ENCODE results near the gene PIEZO2.

PIEZO2 gene

GRCh38 chr18:10752382-10752781 lies 397.0 kb downstream of the PIEZO2 start:
- Histone ChIP-seq H3K9me2 (replicated peaks; ENCODE audit: control insufficient read depth, low read length) (no peaks in the 10 kb centered on the region), H3K4me3 (ENCODE audit: low read length) (no peak overlapping the region), H3K4me2 (ENCODE audit: low read length) (no peak overlapping the region), H3K27me3 (ENCODE audit: control insufficient read depth, low read length) (no peaks in the 10 kb centered on the region), H3K4me1 (ENCODE audit: control insufficient read depth, low read length) (no peaks in the 10 kb centered on the region), H3K79me2 (ENCODE audit: control insufficient read depth, low read length) (no peaks in the 10 kb centered on the region), H3K9me3 (ENCODE audit: control insufficient read depth, insufficient read depth, low read length) (no peaks in the 10 kb centered on the region), H3F3A (ENCODE audit: control insufficient read depth, insufficient read depth) (no peaks in the 10 kb centered on the region), H3K36me3 (ENCODE audit: control insufficient read depth, low read length) (no peaks in the 10 kb centered on the region), H3K27ac (ENCODE audit: low read depth, low read length) (no peak overlapping the region), H4K20me1 (ENCODE audit: control insufficient read depth, insufficient read depth, low read depth, low read length) (no peaks in the 10 kb centered on the region)
- TF ChIP-seq, protein P1, sequence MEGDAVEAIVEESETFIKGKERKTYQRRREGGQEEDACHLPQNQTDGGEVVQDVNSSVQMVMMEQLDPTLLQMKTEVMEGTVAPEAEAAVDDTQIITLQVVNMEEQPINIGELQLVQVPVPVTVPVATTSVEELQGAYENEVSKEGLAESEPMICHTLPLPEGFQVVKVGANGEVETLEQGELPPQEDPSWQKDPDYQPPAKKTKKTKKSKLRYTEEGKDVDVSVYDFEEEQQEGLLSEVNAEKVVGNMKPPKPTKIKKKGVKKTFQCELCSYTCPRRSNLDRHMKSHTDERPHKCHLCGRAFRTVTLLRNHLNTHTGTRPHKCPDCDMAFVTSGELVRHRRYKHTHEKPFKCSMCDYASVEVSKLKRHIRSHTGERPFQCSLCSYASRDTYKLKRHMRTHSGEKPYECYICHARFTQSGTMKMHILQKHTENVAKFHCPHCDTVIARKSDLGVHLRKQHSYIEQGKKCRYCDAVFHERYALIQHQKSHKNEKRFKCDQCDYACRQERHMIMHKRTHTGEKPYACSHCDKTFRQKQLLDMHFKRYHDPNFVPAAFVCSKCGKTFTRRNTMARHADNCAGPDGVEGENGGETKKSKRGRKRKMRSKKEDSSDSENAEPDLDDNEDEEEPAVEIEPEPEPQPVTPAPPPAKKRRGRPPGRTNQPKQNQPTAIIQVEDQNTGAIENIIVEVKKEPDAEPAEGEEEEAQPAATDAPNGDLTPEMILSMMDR (IDR thresholded peaks at IDR 0.05; ENCODE audit: low read depth, low read length, poor library complexity, severe bottlenecking): no peak
- TF ChIP-seq EZH2phosphoT487 (IDR thresholded peaks at IDR 0.05; ENCODE audit: borderline replicate concordance, low read length): no peak

DNA sequence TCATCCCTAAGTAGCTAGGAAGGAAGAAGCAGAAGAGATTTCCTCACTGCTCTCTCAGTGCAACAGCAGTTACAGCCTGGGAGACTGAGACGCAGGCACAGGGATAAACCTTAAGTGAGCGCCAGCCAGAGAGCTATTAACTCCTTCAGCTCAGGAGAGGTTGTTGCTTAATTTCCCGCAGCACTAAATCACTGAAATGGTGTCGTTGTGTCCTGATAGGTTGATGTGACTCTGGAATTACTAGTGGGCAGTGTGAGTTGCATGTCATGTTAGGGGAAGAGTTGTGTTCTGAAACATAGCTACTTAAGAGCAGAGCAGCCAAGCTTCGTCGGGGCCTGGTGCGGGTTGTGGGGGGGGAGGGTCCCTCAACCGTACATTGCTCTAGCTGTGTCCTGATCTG lies 397.7 kb downstream of the PIEZO2 start:
- Histone ChIP-seq H3K9me2 (replicated peaks; ENCODE audit: control insufficient read depth, low read length) (no peaks in the 10 kb centered on the region), H3K4me2 (ENCODE audit: low read length) (no peak overlapping the region), H3K27ac (ENCODE audit: low read depth, low read length) (no peak overlapping the region), H3K4me1 (ENCODE audit: control insufficient read depth, low read length) (no peaks in the 10 kb centered on the region), H4K20me1 (ENCODE audit: control insufficient read depth, insufficient read depth, low read depth, low read length) (no peaks in the 10 kb centered on the region), H3K27me3 (ENCODE audit: control insufficient read depth, low read length) (no peaks in the 10 kb centered on the region), H3K36me3 (ENCODE audit: control insufficient read depth, low read length) (no peaks in the 10 kb centered on the region), H3F3A (ENCODE audit: control insufficient read depth, insufficient read depth) (no peaks in the 10 kb centered on the region), H3K79me2 (ENCODE audit: control insufficient read depth, low read length) (no peaks in the 10 kb centered on the region), H3K4me3 (ENCODE audit: low read length) (no peak overlapping the region), H3K9me3 (ENCODE audit: control insufficient read depth, insufficient read depth, low read length) (no peaks in the 10 kb centered on the region)
- TF ChIP-seq EZH2phosphoT487 (IDR thresholded peaks at IDR 0.05; ENCODE audit: borderline replicate concordance, low read length): no peak
- TF ChIP-seq, protein P1 (IDR thresholded peaks at IDR 0.05; ENCODE audit: low read depth, low read length, poor library complexity, severe bottlenecking): no peak

GRCh38 chr18:10750191-10751035 lies 399.0 kb downstream of the PIEZO2 start:
- Histone ChIP-seq H3F3A (ENCODE audit: control insufficient read depth, insufficient read depth) (no peaks in the 10 kb centered on the region), H3K9me3 (ENCODE audit: control insufficient read depth, insufficient read depth, low read length) (no peaks in the 10 kb centered on the region), H3K36me3 (ENCODE audit: control insufficient read depth, low read length) (no peaks in the 10 kb centered on the region), H3K27ac (ENCODE audit: low read depth, low read length) (no peak overlapping the region), H3K9me2 (replicated peaks; ENCODE audit: control insufficient read depth, low read length) (no peaks in the 10 kb centered on the region), H3K27me3 (ENCODE audit: control insufficient read depth, low read length) (no peaks in the 10 kb centered on the region), H3K4me2 (ENCODE audit: low read length) (no peak overlapping the region), H4K20me1 (ENCODE audit: control insufficient read depth, insufficient read depth, low read depth, low read length) (no peaks in the 10 kb centered on the region), H3K79me2 (ENCODE audit: control insufficient read depth, low read length) (no peaks in the 10 kb centered on the region), H3K4me1 (ENCODE audit: control insufficient read depth, low read length) (no peaks in the 10 kb centered on the region), H3K4me3 (ENCODE audit: low read length) (no peak overlapping the region)
- TF ChIP-seq EZH2phosphoT487 (IDR thresholded peaks at IDR 0.05; ENCODE audit: borderline replicate concordance, low read length): no peak
- TF ChIP-seq, protein P1 (IDR thresholded peaks at IDR 0.05; ENCODE audit: low read depth, low read length, poor library complexity, severe bottlenecking): no peak

All from DOHH2 (cell line).